Central memory CD8-positive, alpha-beta T cell (primary cell): Measurements from ENCODE around the gene GRID1.

Source experiments
- ATAC-seq: fragments of 150-1000 bp; cut with Tn5 transposase; replicated peaks from 2 replicates; pipeline ENCODE4 v1.10.0; 2022; ENCODE audit warnings: mild to moderate bottlenecking, moderate FRiP score, moderate number of reproducible peaks; ENCODE audit not compliant: poor library complexity, severe bottlenecking; ENCODE audit errors: extremely low read depth
- DNase-seq, 2 donors: peaks; one replicate each; pipeline ENCODE4 v3.0.0; 2021; ENCODE audit warnings: low spot score in 2 of 2
- H3K27ac Mint-ChIP-seq: one replicate; pipeline ENCODE4 v1.8.0; 2022; ENCODE audit warnings: low read depth, mild to moderate bottlenecking, moderate library complexity, mixed read lengths
- H3K27me3 Mint-ChIP-seq: one replicate; pipeline ENCODE4 v1.8.0; 2022; ENCODE audit warnings: mixed read lengths
- H3K36me3 Mint-ChIP-seq: one replicate; pipeline ENCODE4 v1.8.0; 2022; ENCODE audit warnings: mild to moderate bottlenecking, moderate library complexity, mixed read lengths; ENCODE audit not compliant: insufficient read depth
- H3K4me1 Mint-ChIP-seq: one replicate; pipeline ENCODE4 v1.8.0; 2022; ENCODE audit warnings: mixed read lengths
- H3K4me3 Mint-ChIP-seq: one replicate; pipeline ENCODE4 v1.8.0; 2022; ENCODE audit warnings: mild to moderate bottlenecking, moderate library complexity, mixed read lengths
- H3K9me3 Mint-ChIP-seq: one replicate; pipeline ENCODE4 v1.8.0; 2022; ENCODE audit warnings: mixed read lengths

Gene GRID1

DNA sequence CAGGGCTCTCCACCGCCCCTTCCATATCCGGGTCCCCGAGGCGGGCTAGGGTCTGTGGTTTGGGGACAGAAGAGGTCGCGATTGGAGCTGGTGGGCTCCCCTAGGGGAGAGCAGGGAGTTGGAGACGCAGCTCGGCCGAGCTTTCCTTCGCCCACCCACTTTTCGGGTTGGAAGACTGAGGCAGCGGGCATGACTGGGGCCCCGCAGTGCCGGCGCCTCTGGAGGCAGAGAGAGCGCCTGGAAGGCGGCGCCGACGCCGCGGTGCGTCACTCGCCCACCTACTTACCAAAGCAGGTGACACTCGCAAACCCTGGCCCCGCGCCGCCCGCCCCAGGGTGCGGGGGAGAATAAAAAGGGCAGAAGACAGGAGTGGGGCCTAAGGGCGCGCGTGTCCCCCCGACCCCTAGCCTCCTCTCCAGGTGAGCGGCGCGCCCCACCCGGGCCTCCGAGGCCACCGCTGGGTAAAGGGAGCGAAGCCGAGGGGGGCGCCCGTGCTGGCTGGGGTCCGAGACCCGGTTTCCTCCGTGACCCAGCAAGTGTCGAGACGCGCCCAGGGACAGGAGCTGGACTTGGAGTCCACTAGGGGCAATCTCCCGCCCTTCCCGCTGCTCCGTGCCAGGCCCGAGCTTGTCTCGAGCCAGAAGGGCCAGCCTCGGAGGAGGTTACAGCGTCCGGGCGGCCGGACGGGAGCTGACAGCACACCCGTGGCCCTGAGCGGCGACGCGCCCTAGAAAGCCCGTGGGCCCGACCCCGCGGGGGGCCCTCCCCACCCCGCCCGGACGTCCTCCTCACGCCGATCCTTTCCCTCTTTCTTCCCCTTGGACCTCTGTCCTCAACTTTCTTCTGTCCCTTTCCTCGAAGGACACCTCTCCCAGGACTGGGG is 34.4 kb upstream of the GRID1 start:
- peak overlapping the region; percentile 84 for H3K4me3 Mint-ChIP-seq
- no peaks in the 10 kb centered on the region for H3K27me3 Mint-ChIP-seq
- peaks cover 8% of the 10 kb centered on the region for H3K4me1 Mint-ChIP-seq
- peak; percentile 64 for ATAC-seq
- peak; percentile 49 to 54 for DNase-seq
- no peaks in the 10 kb centered on the region for H3K9me3 Mint-ChIP-seq
- H3K27ac Mint-ChIP-seq: peak overlapping the region; percentile 71
- H3K36me3 Mint-ChIP-seq: peaks cover 2% of the 10 kb centered on the region

DNA sequence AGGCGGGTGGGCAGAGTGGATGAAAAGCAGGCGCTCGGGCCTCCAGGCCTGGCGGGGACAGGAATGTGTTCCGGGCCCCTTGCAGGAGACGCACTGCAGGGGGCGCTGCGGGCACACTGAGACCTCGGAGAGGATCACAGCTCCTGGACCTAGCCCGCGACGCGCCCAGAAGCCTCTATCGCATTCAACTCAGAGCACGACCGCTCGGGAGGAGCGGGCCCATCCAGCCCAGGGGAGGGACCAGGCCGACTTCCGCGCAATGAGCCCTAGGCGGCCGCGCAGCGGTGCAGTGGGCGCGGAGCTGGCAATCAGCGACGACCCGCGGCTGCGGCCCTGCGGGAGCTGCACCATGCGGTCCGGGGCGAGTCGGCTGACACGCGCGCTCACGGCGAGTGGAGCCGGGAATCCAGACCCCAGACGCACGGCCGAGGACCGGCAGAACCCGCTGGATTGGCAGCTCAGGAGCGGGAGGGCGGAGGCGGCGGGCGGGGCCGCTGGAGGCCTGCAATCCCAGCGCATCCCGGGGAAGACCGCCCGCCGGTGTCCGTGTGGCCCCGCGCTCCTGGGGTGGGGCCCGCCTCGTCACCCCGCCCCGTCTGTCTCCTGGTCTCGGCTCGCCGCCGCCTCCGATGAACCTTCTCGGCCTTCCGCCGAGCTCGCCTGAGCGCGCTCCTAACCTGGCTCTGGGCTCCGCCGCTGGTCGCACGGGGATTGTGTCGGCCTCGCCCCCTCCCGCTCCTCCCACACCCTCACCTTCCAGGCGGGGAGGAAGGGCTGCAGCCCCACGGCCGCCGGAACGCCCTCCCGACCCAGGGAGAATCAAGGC is 33.5 kb upstream of the GRID1 start:
- Mint-ChIP-seq H3K4me1 (peaks cover 8% of the 10 kb centered on the region), H3K9me3 (no peaks in the 10 kb centered on the region), H3K27ac (peak overlapping the region; percentile 79), H3K4me3 (peak overlapping the region; percentile 84), H3K36me3 (peaks cover 2% of the 10 kb centered on the region), H3K27me3 (no peaks in the 10 kb centered on the region)
- DNase-seq (peak; percentile 83 to 91), ATAC-seq (peak; percentile 86)

DNA sequence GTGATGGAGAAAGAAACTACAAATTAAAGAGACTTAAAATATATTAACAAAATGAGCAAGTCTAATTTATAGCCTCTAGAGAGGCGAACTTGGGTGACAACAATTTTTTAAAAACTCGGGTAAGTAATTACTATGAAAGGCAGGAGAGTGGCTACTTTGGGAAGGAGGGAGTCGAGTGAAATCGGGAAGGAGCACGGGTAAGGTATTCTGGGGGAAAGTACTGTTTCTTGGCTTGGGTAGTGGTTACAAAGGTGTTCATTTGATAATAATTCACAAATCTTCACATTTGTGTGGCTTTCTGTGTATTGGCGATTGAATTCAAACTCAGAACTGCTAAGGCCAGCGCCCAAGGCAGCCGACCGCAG is 32.9 kb upstream of the GRID1 start:
- peaks cover 2% of the 10 kb centered on the region for H3K36me3 Mint-ChIP-seq

DNA sequence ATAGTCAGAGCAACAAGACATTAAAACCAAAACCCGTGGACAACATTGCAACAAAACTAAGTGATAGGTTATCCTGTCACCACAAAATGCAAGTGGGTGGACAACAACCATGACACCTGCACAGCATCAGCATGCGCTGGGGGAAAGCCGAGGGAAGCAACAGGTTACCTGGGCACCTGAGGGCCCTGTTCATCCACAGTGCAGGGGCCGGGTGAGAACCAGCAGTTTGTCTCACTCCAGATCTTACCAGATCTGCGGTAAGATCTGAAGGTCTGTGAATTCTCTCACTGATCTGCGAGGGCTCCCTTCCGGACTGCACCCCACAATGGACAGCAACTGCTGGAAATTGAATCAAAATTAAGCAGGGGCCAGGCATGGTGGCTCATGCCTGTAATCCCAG is 30.5 kb upstream of the GRID1 start:
- DNase-seq: no peak
- peaks cover 8% of the 10 kb centered on the region for H3K4me1 Mint-ChIP-seq
- H3K27me3 Mint-ChIP-seq: peaks cover 3% of the 10 kb centered on the region
- no peak overlapping the region for H3K27ac Mint-ChIP-seq
- H3K36me3 Mint-ChIP-seq: peaks cover 2% of the 10 kb centered on the region
- no peak for ATAC-seq
- H3K4me3 Mint-ChIP-seq: no peak overlapping the region
- H3K9me3 Mint-ChIP-seq: no peaks in the 10 kb centered on the region

More for the DNA sequence above, 32.9 kb upstream of the GRID1 start:
- no peaks in the 10 kb centered on the region for H3K27me3 Mint-ChIP-seq
- DNase-seq (no peak), ATAC-seq (no peak)
- H3K4me1 Mint-ChIP-seq: peaks cover 8% of the 10 kb centered on the region
- H3K4me3 Mint-ChIP-seq: peak overlapping the region; percentile 84
- no peaks in the 10 kb centered on the region for H3K9me3 Mint-ChIP-seq
- H3K27ac Mint-ChIP-seq: peak overlapping the region; percentile 79

DNA sequence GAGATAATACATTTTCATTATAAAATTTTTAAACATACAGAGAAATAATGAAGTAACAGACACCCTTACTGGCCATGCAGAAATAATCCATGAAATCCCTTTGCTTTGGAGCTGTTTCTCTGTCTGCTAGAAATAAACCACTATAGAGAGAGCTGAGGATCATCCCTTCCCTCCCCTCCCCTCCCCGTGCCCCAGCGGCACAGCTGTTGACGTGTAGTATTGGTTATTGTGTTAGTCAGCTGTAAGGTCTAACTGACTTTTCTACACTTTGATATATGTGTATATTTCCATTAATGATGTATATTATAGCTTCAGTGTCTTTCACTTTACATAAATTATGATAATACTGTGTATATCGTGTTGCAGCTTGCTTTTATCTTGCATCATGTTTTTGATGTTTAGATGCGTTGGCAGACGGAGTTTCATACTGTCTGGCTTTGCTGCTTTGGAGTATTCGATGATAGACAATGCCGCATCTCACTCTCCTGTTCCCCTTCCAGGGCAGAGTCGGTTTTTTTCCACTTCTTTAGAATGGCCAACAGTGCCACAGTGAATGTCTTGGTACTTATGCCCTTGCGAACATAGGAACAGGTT is 27.4 kb upstream of the GRID1 start:
- Mint-ChIP-seq H3K4me3 (no peak overlapping the region), H3K36me3 (no peaks in the 10 kb centered on the region), H3K27ac (no peak overlapping the region), H3K27me3 (peaks cover 28% of the 10 kb centered on the region), H3K9me3 (no peaks in the 10 kb centered on the region), H3K4me1 (no peaks in the 10 kb centered on the region)
- ATAC-seq: no peak
- DNase-seq: no peak

DNA sequence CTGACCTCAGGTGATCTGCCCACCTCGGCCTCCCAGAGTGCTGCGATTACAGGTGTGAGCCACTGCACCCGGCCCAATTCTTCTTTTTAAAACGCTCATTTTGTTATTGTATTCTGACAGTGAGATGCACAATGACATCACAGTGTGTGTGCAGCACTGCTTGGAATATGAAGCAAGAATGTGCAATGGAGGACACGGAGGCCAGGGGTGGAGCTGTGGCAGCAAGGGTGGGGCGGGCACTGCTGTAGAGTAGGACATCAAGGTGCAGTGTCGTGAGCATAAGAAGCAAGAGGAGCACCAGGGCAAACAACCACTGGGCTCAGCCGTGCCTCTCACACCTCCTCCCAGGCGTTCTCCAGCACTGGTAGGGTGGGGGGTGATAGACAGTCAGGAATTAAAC is 26.8 kb upstream of the GRID1 start:
- H3K36me3 Mint-ChIP-seq: no peaks in the 10 kb centered on the region
- ATAC-seq: no peak
- no peak for DNase-seq
- no peaks in the 10 kb centered on the region for H3K9me3 Mint-ChIP-seq
- H3K4me1 Mint-ChIP-seq: no peaks in the 10 kb centered on the region
- H3K27ac Mint-ChIP-seq: no peak overlapping the region
- peaks cover 33% of the 10 kb centered on the region for H3K27me3 Mint-ChIP-seq
- H3K4me3 Mint-ChIP-seq: no peak overlapping the region

DNA sequence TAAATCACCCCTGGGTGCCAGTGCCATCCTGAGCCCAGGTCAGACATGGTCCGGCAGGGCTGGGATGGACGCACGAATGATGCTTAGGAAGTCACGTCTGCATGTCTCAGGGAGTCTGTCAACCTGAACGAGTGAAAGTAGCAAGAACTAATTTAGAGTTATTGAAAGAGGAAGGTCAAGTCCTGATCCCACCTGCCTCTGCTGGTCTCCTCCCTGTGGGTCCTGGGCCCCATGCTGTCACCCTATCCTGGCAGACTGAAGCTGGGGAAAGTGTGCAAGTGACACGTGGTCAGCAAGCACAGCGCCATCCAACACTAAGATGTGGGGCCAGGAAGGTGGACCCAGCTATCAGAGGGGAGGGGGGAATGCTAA is 26.1 kb upstream of the GRID1 start:
- H3K27ac Mint-ChIP-seq: no peak overlapping the region
- H3K4me1 Mint-ChIP-seq: no peaks in the 10 kb centered on the region
- DNase-seq (no peak), ATAC-seq (no peak)
- no peak overlapping the region for H3K4me3 Mint-ChIP-seq
- H3K9me3 Mint-ChIP-seq: no peaks in the 10 kb centered on the region
- no peaks in the 10 kb centered on the region for H3K36me3 Mint-ChIP-seq
- H3K27me3 Mint-ChIP-seq: peaks cover 39% of the 10 kb centered on the region

DNA sequence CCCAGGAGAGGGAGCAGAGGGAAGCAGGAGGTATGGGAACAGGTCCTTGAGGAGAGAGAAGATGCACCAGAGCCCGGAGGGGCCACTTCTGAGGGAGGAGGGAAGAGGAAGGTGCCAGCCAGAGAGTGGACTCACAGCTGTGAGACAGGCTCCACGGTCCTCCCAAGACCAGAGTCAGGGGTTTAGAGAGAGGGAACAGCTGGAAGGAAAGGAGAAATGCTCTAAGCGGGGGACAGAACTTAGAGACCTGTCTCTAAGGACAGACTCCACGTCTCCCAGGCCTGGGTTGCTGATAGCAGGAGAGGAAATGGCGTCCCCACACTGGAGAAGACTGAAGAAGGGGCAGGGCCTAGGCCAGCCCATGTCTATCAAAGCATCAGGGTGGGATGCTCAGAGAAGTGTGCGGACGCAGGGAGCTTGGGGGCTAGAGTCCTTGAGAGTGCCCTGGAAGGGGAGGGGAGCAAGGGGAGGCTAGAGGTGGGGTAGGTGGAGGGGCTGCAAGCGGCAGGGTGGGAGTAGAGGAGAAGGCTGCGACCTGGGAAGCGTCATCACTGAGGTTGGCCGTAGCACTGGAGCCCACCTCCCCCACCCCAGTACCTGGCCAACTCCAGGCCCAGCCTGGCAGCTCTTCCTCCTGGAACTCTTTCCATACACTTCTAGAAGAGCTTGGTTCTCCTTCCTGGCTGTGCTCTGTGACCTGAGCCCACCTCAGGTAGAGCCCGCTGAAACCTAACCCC is 25.6 kb upstream of the GRID1 start:
- H3K4me1 Mint-ChIP-seq: no peaks in the 10 kb centered on the region
- DNase-seq (no peak), ATAC-seq (no peak)
- no peaks in the 10 kb centered on the region for H3K9me3 Mint-ChIP-seq
- H3K27me3 Mint-ChIP-seq: peaks cover 45% of the 10 kb centered on the region
- no peaks in the 10 kb centered on the region for H3K36me3 Mint-ChIP-seq
- no peak overlapping the region for H3K27ac Mint-ChIP-seq
- no peak overlapping the region for H3K4me3 Mint-ChIP-seq

DNA sequence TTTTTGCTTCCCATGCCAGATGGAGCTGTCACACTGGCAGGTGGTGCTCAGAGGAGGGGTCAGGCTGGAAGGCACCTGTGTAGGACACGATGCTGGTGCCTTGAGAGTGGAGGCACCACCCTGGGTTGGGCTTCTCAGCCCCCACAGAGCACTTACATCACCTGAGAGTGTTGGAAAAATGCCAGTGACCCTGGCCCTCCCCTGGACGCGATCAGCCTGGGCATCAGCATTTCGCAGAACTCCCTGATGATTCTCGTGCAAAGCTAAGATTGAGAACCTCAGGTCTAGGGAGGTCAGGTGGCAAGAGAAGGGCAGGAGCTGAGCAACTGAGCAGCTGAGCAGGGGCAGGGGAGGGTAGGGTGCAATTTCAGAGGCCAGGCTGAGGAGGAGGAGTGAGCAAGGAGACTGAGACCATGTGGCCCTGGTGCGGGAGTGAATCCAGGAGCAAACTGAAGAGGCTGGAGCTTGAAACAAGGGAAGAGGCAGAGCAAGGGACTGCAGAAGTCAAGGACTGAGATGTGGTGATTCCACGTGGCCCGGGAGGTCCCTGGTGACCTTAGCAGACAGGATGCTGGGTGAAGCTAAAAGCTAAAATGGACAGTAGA is 24.7 kb upstream of the GRID1 start:
- ATAC-seq: no peak
- Mint-ChIP-seq H3K4me1 (no peaks in the 10 kb centered on the region), H3K36me3 (no peaks in the 10 kb centered on the region), H3K27me3 (peaks cover 47% of the 10 kb centered on the region), H3K9me3 (no peaks in the 10 kb centered on the region), H3K4me3 (no peak overlapping the region), H3K27ac (no peak overlapping the region)
- no peak for DNase-seq

DNA sequence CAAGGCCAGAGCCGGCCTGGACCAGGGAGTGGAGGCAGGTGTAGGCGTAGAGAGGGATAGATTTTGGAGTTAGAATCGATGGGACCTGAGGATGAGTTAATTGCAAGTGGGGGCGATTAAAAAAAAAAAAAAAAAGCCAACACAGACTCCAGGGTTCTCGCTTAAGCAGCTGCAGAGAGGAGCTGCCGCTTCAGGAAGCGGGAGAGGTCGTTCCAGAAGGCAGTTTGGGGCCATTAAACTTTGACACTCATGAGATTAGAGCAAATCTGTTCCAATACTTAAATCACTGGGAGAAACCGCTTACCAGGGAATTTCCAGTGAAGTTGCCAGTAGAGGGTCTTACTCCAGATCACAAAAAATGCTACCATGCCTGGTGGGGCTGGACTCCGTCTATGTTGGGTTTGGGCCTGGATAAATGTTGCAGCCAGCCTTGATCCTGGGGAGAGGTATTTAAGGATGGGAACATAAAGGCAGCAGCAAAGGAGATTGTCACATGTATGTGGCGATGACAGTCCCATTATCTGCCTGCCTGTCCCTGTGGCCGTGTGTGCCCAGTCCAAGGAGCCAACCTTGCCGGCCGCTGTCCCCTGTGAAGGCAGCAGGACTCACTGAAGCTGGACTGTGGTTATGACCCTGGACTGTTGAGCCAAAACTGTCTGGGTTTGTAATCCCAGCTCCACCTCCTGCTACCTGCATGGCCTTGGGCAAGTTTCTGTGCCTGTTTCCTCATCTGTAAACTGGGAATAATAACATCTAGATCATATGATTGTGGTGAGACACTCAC is 23.9 kb upstream of the GRID1 start:
- no peak overlapping the region for H3K4me3 Mint-ChIP-seq
- H3K27me3 Mint-ChIP-seq: peaks cover 51% of the 10 kb centered on the region
- H3K27ac Mint-ChIP-seq: no peak overlapping the region

DNA sequence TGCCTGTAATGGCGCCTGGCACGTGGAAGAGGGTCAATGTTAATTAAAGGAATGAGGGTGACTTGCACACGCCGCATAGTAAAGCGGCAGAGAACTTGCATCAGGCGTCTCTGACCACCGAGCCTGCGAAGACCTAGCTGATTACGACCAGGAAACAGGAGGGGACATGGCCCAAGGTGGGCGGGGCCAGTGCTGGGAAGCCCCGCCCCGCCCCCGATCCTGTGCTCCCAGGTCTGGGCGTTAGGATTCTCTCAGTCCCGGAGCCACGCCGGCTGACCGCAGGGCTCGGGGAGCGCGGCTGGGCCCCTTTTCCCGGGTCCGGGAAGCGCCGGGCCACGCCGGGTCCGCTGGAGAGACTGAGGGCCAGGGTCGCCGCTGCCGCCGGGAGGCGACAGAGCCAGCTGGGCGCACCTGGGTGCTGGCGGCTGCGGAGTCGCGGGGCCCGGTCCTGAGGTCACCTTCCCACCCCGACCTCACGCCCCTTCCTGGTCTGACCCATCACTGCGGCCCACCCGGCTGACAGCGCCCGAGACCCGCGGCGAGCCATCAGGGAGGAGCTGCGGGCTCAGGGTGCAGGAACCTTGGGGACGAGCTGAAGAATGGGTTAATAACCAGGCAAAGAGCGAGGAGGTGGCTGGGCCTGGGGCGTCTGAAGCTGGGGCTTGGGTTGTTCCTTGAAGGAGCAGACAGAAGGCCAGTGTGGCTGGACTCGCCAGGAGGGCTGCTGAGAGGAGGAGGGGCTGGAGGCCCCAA is 23.0 kb upstream of the GRID1 start:
- Mint-ChIP-seq H3K27ac (no peak overlapping the region), H3K36me3 (no peaks in the 10 kb centered on the region), H3K4me3 (peak overlapping the region; percentile 47), H3K4me1 (no peaks in the 10 kb centered on the region), H3K9me3 (no peaks in the 10 kb centered on the region), H3K27me3 (peaks cover 60% of the 10 kb centered on the region)
- no peak for DNase-seq
- ATAC-seq: no peak

More for the DNA sequence above, 23.9 kb upstream of the GRID1 start:
- no peak for ATAC-seq
- DNase-seq: no peak
- H3K36me3 Mint-ChIP-seq: no peaks in the 10 kb centered on the region
- H3K4me1 Mint-ChIP-seq: no peaks in the 10 kb centered on the region
- H3K9me3 Mint-ChIP-seq: no peaks in the 10 kb centered on the region
